ENCODE measurements around the gene KCNC2.

KCNC2 gene

GRCh38 chr12:75212072-75212471, 2.4 kb upstream of the KCNC2 start:
- no peak for DNase-seq
- H3K4me2 ChIP-seq (ENCODE audit: low read depth, low read length): no peak overlapping the region
- H3K27me3 ChIP-seq (replicated peaks; ENCODE audit: insufficient read depth, low read length): no peaks in the 10 kb centered on the region
- no peak overlapping the region for H2AFZ ChIP-seq (ENCODE audit: low read length)
- H3K9me2 ChIP-seq (replicated peaks; ENCODE audit: insufficient read depth, low read length): no peaks in the 10 kb centered on the region
- no peak overlapping the region for H3K27ac ChIP-seq (ENCODE audit: low read length)
- no peaks in the 10 kb centered on the region for H3K9me3 ChIP-seq (replicated peaks; ENCODE audit: insufficient read depth, low read length)
- H4K20me1 ChIP-seq (ENCODE audit: insufficient read depth, low read length): no peaks in the 10 kb centered on the region
- no peaks in the 10 kb centered on the region for H3F3A ChIP-seq (ENCODE audit: insufficient read depth, low read length)
- no peak overlapping the region for H3K9ac ChIP-seq (ENCODE audit: low read length)
- H3K79me2 ChIP-seq (ENCODE audit: low read length): no peaks in the 10 kb centered on the region
- no peak for TF ChIP-seq EZH2phosphoT487 (IDR thresholded peaks at IDR 0.05; ENCODE audit: low read length)
- TF ChIP-seq EZH2 (optimal IDR thresholded peaks at IDR 0.05; ENCODE audit: low read depth, low read length): no peak
- TF ChIP-seq CTCF (IDR thresholded peaks at IDR 0.05; ENCODE audit: low read length): no peak
- H3K4me3 ChIP-seq (ENCODE audit: low read length): no peak overlapping the region
- no peaks in the 10 kb centered on the region for H3K36me3 ChIP-seq (replicated peaks; ENCODE audit: insufficient read depth, low read length)
- H3K4me1 ChIP-seq (ENCODE audit: low read length): no peaks in the 10 kb centered on the region

- no peak for TF ChIP-seq CTCF (IDR thresholded peaks at IDR 0.05; ENCODE audit: low read length)
- TF ChIP-seq EZH2 (optimal IDR thresholded peaks at IDR 0.05; ENCODE audit: low read depth, low read length): no peak
- no peak for TF ChIP-seq EZH2phosphoT487 (IDR thresholded peaks at IDR 0.05; ENCODE audit: low read length)
- no peak for DNase-seq
Measured at GRCh38 chr12:75208856-75209811, 505 bp downstream of the KCNC2 start.

GRCh38 chr12:75207338-75208083, 2.1 kb downstream of the KCNC2 start:
- DNase-seq: no peak
- no peak overlapping the region for H3K4me3 ChIP-seq (ENCODE audit: low read length)
- no peaks in the 10 kb centered on the region for H3F3A ChIP-seq (ENCODE audit: insufficient read depth, low read length)
- no peak for TF ChIP-seq EZH2phosphoT487 (IDR thresholded peaks at IDR 0.05; ENCODE audit: low read length)
- TF ChIP-seq EZH2 (optimal IDR thresholded peaks at IDR 0.05; ENCODE audit: low read depth, low read length): no peak
- no peak for TF ChIP-seq CTCF (IDR thresholded peaks at IDR 0.05; ENCODE audit: low read length)
- H3K4me2 ChIP-seq (ENCODE audit: low read depth, low read length): no peak overlapping the region
- H3K27me3 ChIP-seq (replicated peaks; ENCODE audit: insufficient read depth, low read length): no peaks in the 10 kb centered on the region
- H2AFZ ChIP-seq (ENCODE audit: low read length): no peak overlapping the region
- H3K27ac ChIP-seq (ENCODE audit: low read length): no peak overlapping the region
- H3K9me3 ChIP-seq (replicated peaks; ENCODE audit: insufficient read depth, low read length): no peaks in the 10 kb centered on the region
- no peaks in the 10 kb centered on the region for H4K20me1 ChIP-seq (ENCODE audit: insufficient read depth, low read length)
- no peaks in the 10 kb centered on the region for H3K4me1 ChIP-seq (ENCODE audit: low read length)
- no peaks in the 10 kb centered on the region for H3K9me2 ChIP-seq (replicated peaks; ENCODE audit: insufficient read depth, low read length)
- H3K79me2 ChIP-seq (ENCODE audit: low read length): no peaks in the 10 kb centered on the region
- H3K36me3 ChIP-seq (replicated peaks; ENCODE audit: insufficient read depth, low read length): no peaks in the 10 kb centered on the region
- no peak overlapping the region for H3K9ac ChIP-seq (ENCODE audit: low read length)

More at GRCh38 chr12:75208856-75209811, 505 bp downstream of the KCNC2 start:
- H3K27ac ChIP-seq (ENCODE audit: low read length): no peak overlapping the region
- H3K9ac ChIP-seq (ENCODE audit: low read length): no peak overlapping the region
- H3K4me1 ChIP-seq (ENCODE audit: low read length): no peaks in the 10 kb centered on the region
- H3K27me3 ChIP-seq (replicated peaks; ENCODE audit: insufficient read depth, low read length): no peaks in the 10 kb centered on the region
- H3K36me3 ChIP-seq (replicated peaks; ENCODE audit: insufficient read depth, low read length): no peaks in the 10 kb centered on the region
- no peaks in the 10 kb centered on the region for H3K79me2 ChIP-seq (ENCODE audit: low read length)
- H3K4me2 ChIP-seq (ENCODE audit: low read depth, low read length): no peak overlapping the region
- H3F3A ChIP-seq (ENCODE audit: insufficient read depth, low read length): no peaks in the 10 kb centered on the region
- H3K4me3 ChIP-seq (ENCODE audit: low read length): no peak overlapping the region
- no peak overlapping the region for H2AFZ ChIP-seq (ENCODE audit: low read length)
- H4K20me1 ChIP-seq (ENCODE audit: insufficient read depth, low read length): no peaks in the 10 kb centered on the region
- H3K9me2 ChIP-seq (replicated peaks; ENCODE audit: insufficient read depth, low read length): no peaks in the 10 kb centered on the region
- no peaks in the 10 kb centered on the region for H3K9me3 ChIP-seq (replicated peaks; ENCODE audit: insufficient read depth, low read length)

Data from MM.1S (cell line).